CD4-positive, alpha-beta T cell (primary cell): ENCODE data around the gene METTL1. TPM values are rescaled to one million over a fixed set of nuclear protein-coding genes. Genes with fewer than 3 reads are reported as not detected.

Source experiments
- ATAC-seq: fragments of 200-7000 bp; cut with Tn5 transposase; one replicate; pipeline ENCODE4 v1.10.0; 2022; ENCODE audit warnings: mild to moderate bottlenecking; ENCODE audit not compliant: poor library complexity
- CTCF ChIA-PET: fragments of 350-600 bp; sonication (Branson Sonifier 250); formaldehyde crosslinking; loops from one replicate; lab custom pipeline; 2021; ENCODE audit warnings: antibody characterized with exemption, inconsistent platforms; lab: Charles Lee
- POLR2A ChIA-PET: fragments of 350-600 bp; sonication (Branson Sonifier 250); formaldehyde crosslinking; loops from one replicate; lab custom pipeline; 2021; ENCODE audit warnings: antibody characterized with exemption, inconsistent platforms; lab: Charles Lee
- DNase-seq, 14 experiments: peaks; one replicate each; pipeline ENCODE4 v3.0.0-alpha.2; 2013 to 2020; ENCODE audit warnings: mixed read lengths in 2 of 14
- H3K27ac ChIP-seq, 2 donors: one replicate each; pipeline versions ENCODE4 v1.5.1 to v1.7.0; 2013; ENCODE audit warnings: low read length in 2 of 2, low read depth in 1 of 2, mild to moderate bottlenecking in 1 of 2
- H3K27me3 ChIP-seq, 2 experiments: 1 replicate in 1 of 2; 2 replicates in 1 of 2; pipeline versions ENCODE4 v1.6.1 to v1.7.0; 2013; ENCODE audit warnings: low read length in 2 of 2, control low read depth in 1 of 2, mild to moderate bottlenecking in 1 of 2, moderate library complexity in 1 of 2; ENCODE audit not compliant: insufficient read depth in 2 of 2, control insufficient read depth in 1 of 2
- H3K36me3 ChIP-seq: one replicate; pipeline ENCODE4 v1.6.1; 2013; ENCODE audit warnings: low read length, control low read depth; ENCODE audit not compliant: insufficient read depth
- H3K4me1 ChIP-seq: one replicate; pipeline ENCODE4 v1.6.1; 2013; ENCODE audit warnings: low read length, control low read depth; ENCODE audit not compliant: insufficient read depth
- H3K4me3 ChIP-seq: one replicate; pipeline ENCODE4 v1.5.1; 2013; ENCODE audit warnings: mild to moderate bottlenecking, low read length, moderate library complexity
- H3K9me3 ChIP-seq, 2 experiments: 1 replicate in 1 of 2; 2 replicates in 1 of 2; pipeline versions ENCODE4 v1.6.1 to v1.7.0; 2013; ENCODE audit warnings: low read length in 2 of 2, mild to moderate bottlenecking in 2 of 2, control low read depth in 1 of 2, moderate library complexity in 1 of 2; ENCODE audit not compliant: control insufficient read depth in 1 of 2, insufficient read depth in 1 of 2
- H3K27ac Mint-ChIP-seq: one replicate; pipeline ENCODE4 v1.8.0; 2020; ENCODE audit warnings: mixed read lengths
- H3K27me3 Mint-ChIP-seq: one replicate; pipeline ENCODE4 v1.8.0; 2021; ENCODE audit warnings: mixed read lengths
- H3K36me3 Mint-ChIP-seq: one replicate; pipeline ENCODE4 v1.8.0; 2021; ENCODE audit warnings: low read depth, mixed read lengths
- H3K4me1 Mint-ChIP-seq: one replicate; pipeline ENCODE4 v1.8.0; 2021; ENCODE audit warnings: low read depth, mixed read lengths
- H3K4me3 Mint-ChIP-seq: one replicate; pipeline ENCODE4 v1.8.0; 2020; ENCODE audit warnings: mild to moderate bottlenecking, mixed read lengths
- H3K9me3 Mint-ChIP-seq: one replicate; pipeline ENCODE4 v1.8.0; 2020; ENCODE audit warnings: mixed read lengths
- intact Hi-C, 2 experiments: fragments of 100-400 bp; cut with DNase I in 1 of 2; cut with micrococcal nuclease in 1 of 2; formaldehyde crosslinking; loops; one replicate each; pipeline versions ENCODE4 v1.15.1 to v1.9.0; 2023 to 2025; cut with DNase I, micrococcal nuclease
- total RNA-seq, 174 experiments: library from RNA in 2 of 174; stranded (reverse) in 2 of 174; gene quantifications; one replicate each; pipeline ENCODE4 v1.2.3 and lab custom pipeline; 2021 to 2026
- TF ChIP-seq, protein P1 (sequence below): fragments of 200-600 bp; IDR thresholded peaks from one replicate; pipeline ENCODE4 v1.8.0; 2022; ENCODE audit warnings: antibody characterized with exemption, mild to moderate bottlenecking

METTL1 gene
- total RNA-seq, 2 experiments from 2014 or later = 9.3 to 12.0 TPM

DNA sequence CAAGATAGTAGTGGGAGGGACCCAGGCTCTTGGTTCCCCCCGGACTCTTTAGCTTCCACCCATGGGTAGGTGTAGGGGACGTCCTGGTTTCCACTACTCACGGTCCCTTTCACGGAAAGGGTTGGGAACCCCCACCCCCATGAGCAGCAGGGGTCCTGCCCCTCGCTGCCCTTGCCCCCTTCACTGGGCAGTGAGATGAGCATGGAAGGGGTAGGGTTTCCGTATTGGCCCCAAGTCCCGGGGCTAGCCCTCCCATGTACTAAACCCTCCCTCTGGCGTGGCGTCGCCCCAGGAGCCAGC lies 46.1 kb downstream of the METTL1 start:
- intact Hi-C loops = no loop called here
- Mint-ChIP-seq H3K36me3 (peaks cover 73% of the 10 kb centered on the region), H3K4me3 (no peak overlapping the region), H3K4me1 (peaks cover 21% of the 10 kb centered on the region), H3K27me3 (no peaks in the 10 kb centered on the region), H3K27ac (peak overlapping the region; percentile 17), H3K9me3 (no peaks in the 10 kb centered on the region)
- TF ChIP-seq, protein P1, sequence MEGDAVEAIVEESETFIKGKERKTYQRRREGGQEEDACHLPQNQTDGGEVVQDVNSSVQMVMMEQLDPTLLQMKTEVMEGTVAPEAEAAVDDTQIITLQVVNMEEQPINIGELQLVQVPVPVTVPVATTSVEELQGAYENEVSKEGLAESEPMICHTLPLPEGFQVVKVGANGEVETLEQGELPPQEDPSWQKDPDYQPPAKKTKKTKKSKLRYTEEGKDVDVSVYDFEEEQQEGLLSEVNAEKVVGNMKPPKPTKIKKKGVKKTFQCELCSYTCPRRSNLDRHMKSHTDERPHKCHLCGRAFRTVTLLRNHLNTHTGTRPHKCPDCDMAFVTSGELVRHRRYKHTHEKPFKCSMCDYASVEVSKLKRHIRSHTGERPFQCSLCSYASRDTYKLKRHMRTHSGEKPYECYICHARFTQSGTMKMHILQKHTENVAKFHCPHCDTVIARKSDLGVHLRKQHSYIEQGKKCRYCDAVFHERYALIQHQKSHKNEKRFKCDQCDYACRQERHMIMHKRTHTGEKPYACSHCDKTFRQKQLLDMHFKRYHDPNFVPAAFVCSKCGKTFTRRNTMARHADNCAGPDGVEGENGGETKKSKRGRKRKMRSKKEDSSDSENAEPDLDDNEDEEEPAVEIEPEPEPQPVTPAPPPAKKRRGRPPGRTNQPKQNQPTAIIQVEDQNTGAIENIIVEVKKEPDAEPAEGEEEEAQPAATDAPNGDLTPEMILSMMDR = no peak
- DNase-seq (no peak), ATAC-seq (no peak)
- Histone ChIP-seq H3K4me3 (no peak overlapping the region), H3K36me3 (peaks cover 49% of the 10 kb centered on the region), H3K27me3 (no peaks in the 10 kb centered on the region), H3K4me1 (peaks cover 10% of the 10 kb centered on the region), H3K27ac (no peak overlapping the region), H3K9me3 (peaks cover 0 to 12% of the 10 kb centered on the region in 2 experiments)
- CTCF ChIA-PET = no interaction called here
- POLR2A ChIA-PET = interaction anchor here (0.9 kb wide), 1 partner anchor 11 kb away, joined by 3 read pairs; no protein-coding TSS in a partner anchor

DNA sequence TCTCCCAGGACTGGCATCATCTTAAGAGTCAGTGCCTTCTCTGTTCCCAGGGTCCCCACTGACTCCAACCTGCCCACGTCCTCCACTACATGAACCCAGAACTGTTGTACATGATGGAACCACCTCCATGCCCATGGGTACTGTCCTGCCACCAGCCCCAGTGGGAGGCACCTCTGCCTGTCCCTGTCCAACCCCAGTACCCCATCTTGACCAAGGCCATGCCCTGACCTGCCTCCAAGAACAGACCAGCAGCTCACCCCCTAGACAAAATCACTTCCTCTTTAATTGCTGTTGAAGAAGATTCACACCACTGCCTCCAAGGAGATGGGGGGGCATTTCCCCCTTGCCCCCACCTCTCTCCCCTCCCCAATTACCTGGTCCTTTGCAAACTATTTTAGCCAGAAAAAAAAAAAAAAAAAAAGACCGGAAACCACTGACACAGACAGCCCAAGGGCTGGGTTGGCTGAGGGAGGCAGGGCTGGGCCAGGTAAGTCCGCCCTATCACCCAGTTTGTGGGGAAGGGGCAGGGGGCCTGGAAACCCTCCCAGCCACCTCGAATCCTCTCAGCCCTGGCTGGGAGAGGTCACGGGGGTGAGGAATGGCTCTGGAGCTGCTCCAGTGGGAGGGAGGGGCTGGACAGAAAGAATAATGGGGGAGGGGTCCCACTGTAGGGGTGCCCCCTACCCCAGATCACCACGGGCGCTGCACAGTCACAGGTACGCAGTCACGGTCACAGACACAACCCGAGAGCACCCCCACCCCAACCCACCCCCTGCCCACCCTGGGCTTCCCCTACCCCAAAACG lies 46.8 kb downstream of the METTL1 start:
- H3K27me3 ChIP-seq = no peaks in the 10 kb centered on the region
- peaks cover 72% of the 10 kb centered on the region for H3K36me3 Mint-ChIP-seq
- peak in 1 of 14 experiments; percentile 28 for DNase-seq
- TF ChIP-seq, protein P1 = no peak
- H3K27ac Mint-ChIP-seq = peak overlapping the region; percentile 59
- H3K4me3 Mint-ChIP-seq = no peak overlapping the region
- H3K4me1 ChIP-seq = peaks cover 10% of the 10 kb centered on the region
- peaks cover 49% of the 10 kb centered on the region for H3K36me3 ChIP-seq
- intact Hi-C loops = no loop called here
- H3K9me3 ChIP-seq = peaks cover 0 to 12% of the 10 kb centered on the region in 2 experiments
- no peak overlapping the region for H3K4me3 ChIP-seq
- H3K4me1 Mint-ChIP-seq = peaks cover 21% of the 10 kb centered on the region
- ATAC-seq = no peak
- H3K9me3 Mint-ChIP-seq = no peaks in the 10 kb centered on the region
- H3K27ac ChIP-seq = peak overlapping the region in 1 of 2 donors; percentile 31
- no peaks in the 10 kb centered on the region for H3K27me3 Mint-ChIP-seq
- ChIA-PET CTCF (no interaction called here), POLR2A (interaction anchor here (1.3 to 1.5 kb wide), 2 partner anchors 16 to 32 kb away, joined by 4 to 10 read pairs; no protein-coding TSS in a partner anchor)

DNA sequence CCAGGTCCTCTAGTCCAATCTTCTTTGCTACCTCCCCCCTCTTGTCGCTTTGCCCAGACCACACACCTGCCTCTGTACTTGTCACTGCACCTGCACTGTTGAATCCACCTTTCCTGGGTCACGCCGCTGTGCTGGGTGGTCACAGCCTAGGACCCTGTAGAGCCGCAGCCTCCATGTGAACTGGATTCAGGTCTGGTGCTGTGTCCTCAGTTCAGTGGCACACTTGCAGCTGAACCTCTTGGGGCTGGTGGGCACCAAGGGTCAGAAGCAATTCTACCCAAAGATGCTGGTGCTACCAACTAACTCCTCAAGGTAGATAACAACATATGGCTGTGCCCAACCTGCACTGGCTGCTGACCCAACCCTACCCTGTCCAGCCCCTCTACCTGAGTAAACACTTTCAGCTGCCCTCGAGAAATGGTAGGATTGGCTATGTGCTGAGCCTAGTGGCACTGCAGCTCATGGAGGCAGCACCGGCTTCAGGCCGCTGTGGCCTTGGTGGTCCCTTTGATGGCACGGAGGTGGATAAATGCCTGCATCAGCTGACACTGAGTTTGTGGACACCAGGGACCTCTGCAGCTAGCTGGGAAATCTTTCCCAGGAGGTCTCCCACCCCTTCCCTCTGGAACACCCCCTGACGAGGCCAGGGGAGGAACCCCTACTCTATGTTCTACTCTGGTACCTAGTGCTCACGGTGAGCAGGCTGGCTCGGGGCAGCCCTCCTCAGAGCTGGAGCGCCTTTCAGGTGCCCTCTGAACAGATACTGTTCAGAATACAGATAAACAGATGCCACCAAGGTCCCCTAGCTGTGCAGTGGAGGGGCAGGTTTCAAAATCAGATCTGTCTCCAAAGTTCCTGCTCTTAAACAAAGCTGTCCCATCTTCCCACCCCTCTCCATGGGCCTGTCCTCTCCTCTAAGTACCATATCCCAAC lies 47.6 kb downstream of the METTL1 start:
- ATAC-seq = no peak
- CTCF ChIA-PET = no interaction called here
- H3K4me3 Mint-ChIP-seq = no peak overlapping the region
- H3K4me1 ChIP-seq = peaks cover 10% of the 10 kb centered on the region
- H3K27ac Mint-ChIP-seq = peak overlapping the region; percentile 67
- peaks cover 0 to 12% of the 10 kb centered on the region in 2 experiments for H3K9me3 ChIP-seq
- DNase-seq = peak in 2 of 14 experiments; percentile 14 to 30
- no peaks in the 10 kb centered on the region for H3K27me3 Mint-ChIP-seq
- H3K36me3 ChIP-seq = peaks cover 49% of the 10 kb centered on the region
- TF ChIP-seq, protein P1 = no peak
- H3K9me3 Mint-ChIP-seq = no peaks in the 10 kb centered on the region
- peaks cover 26% of the 10 kb centered on the region for H3K4me1 Mint-ChIP-seq
- peaks cover 69% of the 10 kb centered on the region for H3K36me3 Mint-ChIP-seq
- H3K27ac ChIP-seq = peak overlapping the region in 1 of 2 donors; percentile 31
- POLR2A ChIA-PET = interaction anchor here (1.3 to 1.5 kb wide), 2 partner anchors 17 to 31 kb away, joined by 4 to 10 read pairs; no protein-coding TSS in a partner anchor
- no peaks in the 10 kb centered on the region for H3K27me3 ChIP-seq
- intact Hi-C loops = no loop called here
- no peak overlapping the region for H3K4me3 ChIP-seq
